NCI-H510A treated with DMSO at 0.1 percent for 48 hours (cell line): Measurements from ENCODE around the gene MEPCE.
"Not testable (repeated sequence)": the region's sequence is repeated elsewhere in the genome, so short reads cannot be mapped to it uniquely, and the experiment has no call there.

Experiments
- DNase-seq: peaks from one replicate; lab custom pipeline; 2025; lab: John Stamatoyannopoulos, UW

The MEPCE gene, protein sequence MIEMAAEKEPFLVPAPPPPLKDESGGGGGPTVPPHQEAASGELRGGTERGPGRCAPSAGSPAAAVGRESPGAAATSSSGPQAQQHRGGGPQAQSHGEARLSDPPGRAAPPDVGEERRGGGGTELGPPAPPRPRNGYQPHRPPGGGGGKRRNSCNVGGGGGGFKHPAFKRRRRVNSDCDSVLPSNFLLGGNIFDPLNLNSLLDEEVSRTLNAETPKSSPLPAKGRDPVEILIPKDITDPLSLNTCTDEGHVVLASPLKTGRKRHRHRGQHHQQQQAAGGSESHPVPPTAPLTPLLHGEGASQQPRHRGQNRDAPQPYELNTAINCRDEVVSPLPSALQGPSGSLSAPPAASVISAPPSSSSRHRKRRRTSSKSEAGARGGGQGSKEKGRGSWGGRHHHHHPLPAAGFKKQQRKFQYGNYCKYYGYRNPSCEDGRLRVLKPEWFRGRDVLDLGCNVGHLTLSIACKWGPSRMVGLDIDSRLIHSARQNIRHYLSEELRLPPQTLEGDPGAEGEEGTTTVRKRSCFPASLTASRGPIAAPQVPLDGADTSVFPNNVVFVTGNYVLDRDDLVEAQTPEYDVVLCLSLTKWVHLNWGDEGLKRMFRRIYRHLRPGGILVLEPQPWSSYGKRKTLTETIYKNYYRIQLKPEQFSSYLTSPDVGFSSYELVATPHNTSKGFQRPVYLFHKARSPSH

DNA sequence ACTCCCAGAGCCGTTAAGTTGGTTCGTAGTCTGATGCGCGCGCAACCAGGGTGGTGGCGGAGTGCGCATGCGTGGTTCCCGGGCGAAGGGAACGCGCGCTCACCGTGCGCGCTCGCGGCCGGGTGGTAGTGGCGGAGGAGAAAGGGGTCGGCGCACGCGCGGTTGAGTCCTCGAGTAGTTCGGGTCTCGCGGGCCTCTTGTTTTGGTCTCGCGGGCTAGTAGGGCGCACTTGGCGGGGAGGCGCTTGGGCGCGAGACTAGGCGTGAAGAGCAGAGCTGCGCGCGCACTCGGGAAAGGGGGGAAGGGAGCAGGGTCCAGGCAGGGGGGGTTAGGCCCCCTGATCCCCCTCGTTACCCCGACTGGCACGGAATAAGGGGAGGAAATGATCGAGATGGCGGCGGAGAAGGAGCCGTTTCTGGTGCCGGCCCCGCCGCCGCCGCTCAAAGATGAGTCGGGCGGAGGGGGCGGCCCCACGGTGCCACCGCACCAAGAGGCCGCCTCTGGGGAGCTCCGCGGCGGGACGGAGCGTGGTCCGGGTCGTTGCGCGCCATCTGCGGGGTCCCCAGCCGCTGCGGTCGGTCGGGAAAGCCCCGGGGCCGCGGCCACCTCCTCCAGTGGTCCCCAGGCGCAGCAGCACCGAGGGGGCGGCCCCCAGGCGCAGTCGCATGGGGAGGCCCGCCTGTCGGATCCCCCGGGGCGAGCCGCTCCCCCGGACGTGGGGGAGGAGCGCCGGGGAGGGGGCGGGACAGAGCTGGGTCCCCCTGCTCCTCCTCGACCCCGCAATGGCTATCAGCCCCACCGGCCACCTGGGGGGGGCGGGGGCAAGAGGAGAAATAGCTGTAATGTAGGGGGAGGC is at the start of gene MEPCE:
Gene MEPCE, plus strand, starts transcription at position 195 of the 856 bp plus-strand sequence. Its CDS starts 188 bp downstream, at position 383.
- peak; percentile 80 for DNase-seq

DNA sequence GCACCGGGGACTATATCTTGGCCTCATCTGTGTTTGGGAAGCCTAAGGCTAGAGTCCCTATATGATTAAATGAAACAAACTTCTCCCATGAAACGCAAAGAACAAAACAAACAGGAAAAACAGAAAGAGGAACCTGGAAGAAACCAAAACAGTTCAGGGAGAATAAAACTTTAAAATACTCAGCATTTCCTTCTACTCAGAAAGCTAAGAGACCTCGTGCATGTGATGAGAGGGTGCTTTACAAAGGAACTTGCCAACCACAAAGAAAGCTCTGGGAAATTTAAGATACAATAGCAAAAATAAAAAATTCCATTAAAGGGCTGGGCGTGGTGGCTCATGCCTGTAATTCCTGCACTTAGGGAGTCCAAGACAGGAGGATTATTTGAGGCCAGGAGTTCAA is 49.4 kb upstream of the MEPCE start:
- no peak for DNase-seq

DNA sequence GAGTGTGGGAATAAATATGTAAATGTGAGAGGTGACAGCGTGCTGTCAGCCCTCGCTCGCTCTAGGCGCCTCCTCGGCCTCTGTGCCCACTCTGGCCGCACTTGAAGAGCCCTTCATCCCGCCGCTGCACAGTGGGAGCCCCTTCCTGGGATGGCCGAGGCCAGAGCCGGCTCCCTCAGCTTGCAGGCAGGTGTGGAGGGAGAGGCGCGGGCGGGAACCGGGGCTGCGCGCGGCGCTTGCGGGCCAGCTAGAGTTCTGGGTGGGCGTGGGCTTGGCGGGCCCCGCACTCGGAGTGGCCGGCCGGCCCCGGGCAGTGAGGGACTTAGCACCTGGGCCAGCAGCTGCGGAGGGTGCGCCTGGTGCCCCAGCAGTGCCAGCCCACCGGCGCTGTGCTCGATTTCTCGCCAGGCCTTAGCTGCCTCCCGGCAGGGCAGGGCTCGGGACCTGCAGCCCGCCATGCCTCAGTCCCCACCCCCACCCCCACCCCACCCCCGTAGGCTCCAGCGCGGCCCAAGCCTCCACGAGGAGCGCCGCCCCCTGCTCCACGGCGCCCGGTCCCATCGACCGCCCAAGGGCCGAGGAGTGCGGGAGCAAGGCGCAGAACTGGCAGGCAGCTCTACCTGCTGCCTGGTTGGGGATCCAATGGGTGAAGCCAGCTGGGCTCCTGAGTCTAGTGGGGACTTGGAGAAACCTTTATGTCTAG is 47.9 kb upstream of the MEPCE start:
- DNase-seq: not testable (repeated sequence)

DNA sequence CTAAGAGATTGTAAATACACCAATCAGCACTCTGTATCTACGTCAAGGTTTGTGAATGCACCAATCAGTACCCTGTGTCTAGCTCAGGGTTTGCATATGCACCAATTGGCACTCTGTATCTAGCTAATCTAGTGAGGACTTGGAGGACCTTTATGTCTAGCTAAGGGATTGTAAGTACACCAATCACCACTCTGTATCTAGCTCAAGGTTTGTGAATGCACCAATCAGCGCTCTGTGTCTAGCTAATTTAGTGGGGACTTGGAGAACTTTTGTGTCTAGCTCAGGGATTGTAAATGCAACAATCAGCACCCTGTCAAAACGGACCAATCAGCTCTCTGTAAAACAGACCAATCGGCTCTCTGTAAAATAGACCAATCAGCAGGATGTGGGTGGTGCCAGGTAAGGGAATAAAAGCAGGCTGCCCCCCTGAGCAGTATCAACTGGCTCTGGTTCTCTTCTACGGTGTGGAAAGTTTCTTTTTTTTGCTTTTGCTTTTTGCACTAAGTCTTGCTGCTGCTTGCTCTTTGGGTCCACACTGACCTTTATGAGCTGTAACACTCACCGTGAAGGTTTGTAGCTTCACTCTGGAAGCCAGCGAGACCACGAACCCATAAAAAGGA is 47.3 kb upstream of the MEPCE start:
- peak; percentile 24 for DNase-seq

DNA sequence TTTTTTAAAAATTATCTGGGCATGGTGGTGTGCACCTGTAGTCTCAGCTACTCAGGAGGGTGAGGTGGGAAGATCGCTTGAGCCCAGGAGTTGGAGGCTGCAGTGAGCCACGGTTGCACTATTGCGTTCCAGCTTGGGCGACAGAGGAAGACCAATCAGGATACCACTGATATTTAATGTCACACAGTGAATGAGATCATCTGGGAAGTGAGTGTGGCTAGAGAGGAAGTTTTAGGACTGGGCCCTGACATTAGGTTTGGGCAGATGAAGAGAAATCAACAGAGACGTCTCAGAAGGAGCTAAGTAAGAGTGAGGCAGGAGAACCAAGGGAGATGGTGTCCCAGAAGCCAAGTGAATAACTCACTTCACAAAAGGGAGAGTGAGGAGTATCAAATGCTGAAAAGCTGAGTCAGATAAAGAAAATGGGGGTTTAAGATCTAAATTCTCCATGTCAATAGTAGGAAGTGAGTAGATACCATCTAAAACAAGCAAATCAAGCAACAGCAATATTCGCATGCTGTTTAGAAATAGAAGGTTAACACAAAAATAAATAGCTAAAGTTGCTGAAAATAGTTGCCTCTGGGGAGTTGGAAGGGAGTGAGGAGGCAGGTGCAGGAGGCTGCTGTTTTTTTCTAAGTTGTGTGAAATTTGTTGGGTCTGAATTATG is 44.9 kb upstream of the MEPCE start:
- no peak for DNase-seq

DNA sequence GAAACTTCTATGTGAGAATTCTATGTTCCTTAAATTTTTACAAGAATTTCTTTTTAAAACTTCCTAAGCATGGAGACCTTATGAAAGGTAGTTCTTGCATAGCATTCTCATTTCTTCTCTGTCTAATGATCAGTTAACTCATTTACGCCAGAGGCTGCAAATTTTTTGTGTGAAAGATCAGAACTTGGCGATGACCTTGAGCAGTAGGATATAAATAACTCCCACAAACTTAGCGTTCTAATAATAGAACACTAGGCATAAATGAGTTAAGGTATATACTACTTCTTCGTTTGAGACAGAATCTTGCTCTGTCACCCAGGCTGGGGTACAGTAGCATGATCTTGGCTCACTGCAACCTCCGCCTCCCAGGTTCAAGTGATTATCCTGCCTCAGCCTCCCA is 42.7 kb upstream of the MEPCE start:
- DNase-seq: no peak

DNA sequence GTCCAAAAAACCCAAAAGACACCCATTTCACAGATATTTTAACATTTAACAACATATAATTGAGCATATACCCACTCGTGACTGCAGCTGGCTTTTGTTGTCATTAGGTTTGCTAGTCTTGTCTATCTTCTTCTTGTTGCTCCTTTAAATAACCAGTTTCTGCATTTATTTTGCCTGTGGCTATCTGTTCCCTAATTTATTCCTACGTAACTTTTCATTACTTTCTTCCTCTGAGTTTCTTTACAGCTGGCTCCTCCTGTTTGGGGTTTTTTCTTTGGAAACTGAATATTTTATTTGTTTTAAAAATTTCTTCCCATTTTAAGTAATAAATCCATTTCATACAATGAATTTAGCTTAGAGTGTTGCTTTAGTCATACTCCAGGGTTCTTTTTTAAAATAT is 41.9 kb upstream of the MEPCE start:
- DNase-seq: no peak

DNA sequence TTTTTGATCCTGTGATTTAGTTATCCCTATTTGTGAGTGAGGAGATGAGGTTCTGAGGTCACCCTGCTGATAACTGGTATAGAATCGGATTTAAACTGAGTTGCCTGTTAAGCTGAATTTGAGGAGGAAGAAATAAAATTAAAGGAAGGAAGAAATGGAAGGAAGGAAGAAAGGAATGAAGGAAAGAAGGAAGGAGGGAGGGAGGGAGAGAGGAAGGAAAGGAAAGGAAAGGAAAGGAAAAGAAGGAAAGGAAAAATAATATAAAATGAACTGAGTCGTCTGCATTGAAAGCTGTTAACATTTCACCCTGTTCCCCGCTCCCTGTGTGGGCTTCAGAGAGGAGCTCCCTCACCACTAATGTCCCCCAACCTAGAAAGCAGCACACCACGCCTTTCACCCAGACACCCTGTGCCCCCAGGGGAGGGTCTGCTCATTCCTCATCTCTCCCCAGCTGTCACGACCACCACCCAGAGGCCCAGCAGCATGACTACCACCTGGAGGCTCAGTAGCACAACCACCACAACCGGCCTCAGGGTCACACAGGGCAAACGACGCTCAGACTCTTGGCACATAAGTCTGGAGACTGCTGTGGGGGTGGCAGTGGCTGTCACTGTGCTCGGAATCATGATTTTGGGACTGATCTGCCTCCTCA is 40.1 kb upstream of the MEPCE start:
- no peak for DNase-seq

DNA sequence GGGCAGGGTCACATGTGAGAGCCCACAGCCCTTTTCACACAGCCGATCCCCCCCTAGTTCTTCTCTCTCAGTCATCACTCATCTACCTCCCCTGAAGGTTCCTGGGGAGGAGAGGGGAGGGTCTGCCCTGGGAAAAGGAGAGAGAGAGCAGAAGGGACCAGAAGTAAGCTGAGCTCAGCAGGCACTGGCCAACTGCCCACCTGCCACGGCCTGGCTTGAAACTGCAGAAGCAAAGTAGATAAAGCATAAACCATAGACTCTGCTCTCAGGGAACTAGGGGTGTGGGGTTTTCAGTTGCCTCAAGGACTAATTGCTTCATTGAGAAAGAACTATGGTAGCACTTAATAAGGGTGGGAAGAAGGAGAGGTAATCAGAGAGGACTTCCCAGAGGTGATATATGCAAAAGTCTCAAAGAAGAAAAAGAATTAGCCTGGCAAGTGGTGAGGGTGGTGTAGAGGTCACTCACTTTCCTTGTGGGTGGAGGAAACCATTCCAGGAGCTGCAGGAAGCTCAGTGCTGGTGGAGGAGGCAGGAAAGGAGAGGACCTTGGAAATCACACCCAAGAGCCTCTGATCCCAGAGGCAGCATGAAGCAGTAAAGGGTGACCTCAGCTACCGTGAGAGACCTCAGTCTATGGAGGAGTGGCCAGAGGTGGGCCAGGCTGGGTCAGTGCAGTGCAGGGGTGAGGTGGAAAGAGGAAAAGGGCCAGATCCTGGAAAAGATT is 39.2 kb upstream of the MEPCE start:
- DNase-seq: no peak

DNA sequence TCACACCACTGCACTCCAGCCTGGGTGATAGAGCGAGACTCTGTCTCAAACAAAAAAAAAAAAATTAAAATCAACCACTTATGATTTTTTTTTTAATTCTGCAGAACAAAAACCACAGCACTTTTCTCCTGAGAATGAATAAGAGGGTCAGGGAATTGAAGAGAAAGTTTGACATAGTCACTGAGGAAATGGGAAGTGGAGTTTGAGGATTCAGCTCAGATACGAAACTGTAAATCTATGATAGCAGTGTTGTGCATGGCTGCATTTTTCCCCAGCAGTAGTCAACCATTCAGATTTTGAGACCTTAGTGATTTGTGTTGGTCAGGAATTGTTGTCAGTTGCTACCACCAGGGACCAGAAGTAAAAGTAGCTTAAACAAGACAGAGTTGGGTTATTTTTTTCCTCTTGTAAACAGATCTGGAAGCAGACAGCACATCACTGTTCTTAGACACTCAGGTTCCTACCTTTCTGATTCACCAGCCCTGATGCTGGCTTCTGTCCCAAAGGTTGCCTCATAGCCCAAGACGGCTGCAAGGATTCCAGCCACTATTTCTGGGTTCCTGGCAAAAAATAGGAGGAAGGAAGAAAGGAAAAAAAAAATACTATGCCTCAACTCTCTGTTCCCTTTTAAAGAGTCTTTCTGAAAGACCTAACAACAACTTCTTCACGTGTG is 36.3 kb upstream of the MEPCE start:
- no peak for DNase-seq

DNA sequence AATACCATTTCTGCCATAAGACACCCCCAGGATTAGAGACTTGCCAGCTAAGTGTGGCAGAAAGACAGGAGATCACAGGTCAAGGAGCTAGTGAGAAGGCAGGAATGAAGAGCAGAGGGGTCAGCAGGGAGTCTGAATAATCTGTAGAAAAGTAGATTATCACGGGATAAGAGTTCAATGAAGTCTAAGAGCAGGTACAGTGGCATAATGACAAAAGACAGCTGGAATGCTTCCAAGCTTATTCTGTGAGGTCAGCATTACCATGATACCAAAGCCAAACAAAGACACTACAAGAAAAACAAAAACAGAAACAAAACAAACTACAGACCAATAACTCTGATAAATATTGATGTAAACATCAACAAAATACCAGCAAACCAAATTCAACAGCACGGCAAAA is 35.6 kb upstream of the MEPCE start:
- no peak for DNase-seq

DNA sequence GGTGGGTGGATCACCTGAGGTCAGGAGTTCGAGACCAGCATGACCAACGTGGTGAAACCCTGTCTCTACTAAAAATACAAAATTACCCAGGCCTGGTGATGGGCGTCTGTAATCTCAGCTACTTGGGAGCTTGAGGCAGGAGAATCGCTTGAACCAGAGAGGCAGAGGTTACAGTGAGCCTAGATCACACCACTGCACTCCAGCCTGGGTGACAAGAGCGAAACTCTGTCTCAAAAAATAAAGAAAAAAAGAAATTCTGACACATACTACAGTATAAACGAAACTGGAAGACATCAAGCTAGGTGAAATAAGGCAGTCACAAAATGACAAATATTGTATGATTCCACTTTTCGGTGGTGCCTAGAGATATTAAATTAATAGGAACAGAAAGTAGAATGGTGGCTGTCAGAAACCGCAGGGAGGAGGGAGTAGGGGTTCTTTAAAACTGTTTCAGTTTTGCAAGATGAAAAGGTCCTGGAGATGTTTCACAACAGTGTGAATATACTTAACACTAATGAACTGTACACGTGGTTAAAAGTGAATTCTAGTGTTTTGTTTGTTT is 33.1 kb upstream of the MEPCE start:
- DNase-seq: no peak

DNA sequence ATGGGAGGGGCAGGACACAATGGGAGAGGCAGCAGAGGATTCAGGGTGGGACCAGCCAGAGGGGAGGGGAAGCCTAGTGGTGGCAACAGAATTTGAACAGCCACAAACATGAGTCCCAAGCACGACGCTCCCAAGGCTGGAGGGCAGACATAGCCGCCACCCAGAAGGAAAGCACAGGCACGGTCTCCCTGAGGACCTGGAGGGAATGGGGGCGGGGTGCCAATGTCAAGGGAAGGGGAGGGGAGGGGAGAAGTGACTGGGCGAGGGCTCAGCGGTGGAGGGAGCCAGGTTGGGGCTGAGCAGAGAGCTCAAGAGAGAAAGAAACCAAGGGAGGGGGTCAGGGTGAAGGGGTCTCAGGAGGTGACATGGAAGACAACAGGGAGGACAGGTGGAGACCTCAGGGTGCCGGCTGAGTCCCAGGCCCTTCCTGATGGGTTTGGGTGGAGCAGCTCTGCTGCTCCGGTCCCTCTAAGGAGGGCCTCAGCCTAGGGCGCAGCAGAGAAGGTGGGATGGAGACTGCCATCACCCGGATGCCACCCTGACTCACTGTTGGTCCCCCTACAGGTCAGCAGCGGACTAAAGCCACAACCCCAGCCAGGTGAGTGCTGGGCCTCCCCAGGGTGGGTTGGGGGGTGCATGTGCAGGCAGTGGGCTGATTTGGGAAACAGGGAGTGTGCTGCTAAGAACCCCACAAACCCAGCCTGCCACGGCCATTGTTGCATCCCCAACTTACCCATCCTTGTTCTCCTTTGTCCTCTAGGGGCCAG is 32.1 kb upstream of the MEPCE start:
- no peak for DNase-seq

DNA sequence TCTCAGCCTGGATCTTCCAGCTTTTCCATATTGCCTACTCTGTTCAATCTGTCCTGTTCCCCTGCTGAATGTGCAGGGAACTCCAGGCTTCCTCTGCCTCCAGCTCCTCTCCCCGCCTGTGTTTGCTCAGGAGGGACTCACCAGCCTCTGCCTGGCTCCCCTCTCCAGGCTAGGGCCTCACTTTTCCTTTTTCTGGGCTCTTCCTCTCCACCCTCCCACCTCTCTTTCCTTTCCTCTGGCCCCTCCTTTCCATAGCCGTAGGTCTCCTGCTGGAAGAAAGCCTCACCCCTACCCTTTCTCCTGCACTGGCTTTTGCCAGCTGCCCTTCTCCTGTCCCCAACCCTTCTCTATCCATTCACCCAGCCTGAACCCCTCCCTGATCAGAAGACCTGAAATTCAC is 31.4 kb upstream of the MEPCE start:
- DNase-seq: no peak

DNA sequence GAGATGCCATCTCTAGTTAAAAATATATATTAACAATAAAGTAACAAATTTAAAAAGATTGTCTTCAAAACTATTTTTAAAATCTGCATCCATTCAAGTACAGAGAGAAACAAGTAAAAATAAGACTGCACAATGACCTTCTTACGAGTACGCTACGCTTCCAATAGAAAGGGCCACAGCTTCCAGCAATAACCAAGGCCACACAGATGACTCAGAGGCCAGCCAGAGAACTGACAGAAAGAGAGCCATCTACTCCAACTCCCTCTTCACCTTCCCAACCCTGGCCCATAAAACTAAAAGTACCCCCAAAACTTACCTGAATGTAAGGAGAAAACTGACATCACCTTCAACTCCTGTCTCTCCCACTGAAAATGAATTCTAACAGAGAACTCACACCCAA is 29.6 kb upstream of the MEPCE start:
- no peak for DNase-seq

DNA sequence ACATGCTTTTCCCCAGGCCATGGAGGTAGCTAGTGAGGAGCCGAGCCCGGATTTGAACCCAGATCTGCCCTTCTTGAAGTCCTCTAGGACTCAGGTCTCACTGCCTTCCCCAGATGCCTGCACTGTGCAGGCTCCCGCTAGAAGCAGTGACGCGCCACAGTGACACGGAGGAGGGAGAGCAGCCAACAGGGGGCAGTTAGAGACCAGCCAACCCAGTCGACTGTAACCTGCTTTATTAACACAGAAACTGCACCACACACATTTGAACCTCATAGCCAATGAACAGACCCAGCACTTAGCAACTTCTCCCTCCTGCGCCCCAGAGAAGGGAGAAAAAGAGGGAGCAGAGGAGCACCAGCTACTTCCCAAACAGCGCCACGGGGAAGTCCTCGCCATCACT is 29.0 kb upstream of the MEPCE start:
- no peak for DNase-seq

DNA sequence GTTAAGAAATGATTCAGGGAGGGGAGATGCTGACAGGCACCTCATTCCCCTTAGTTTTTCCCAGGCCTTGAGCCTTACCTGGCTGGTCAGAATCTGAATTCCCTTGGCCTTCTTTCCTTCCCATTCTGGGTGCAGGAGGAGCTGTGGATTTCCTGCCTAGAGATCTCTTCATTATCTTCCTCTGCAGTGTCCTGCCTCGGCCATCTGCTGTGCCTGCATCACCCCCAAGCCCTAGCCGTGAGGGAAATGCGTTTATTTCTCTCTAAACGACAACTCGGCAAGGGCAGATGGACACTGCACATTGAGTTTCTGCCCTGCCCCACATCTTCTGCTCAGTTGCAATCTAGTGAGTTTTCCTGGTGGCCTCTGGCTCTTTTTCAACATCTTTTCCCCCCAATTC is 27.8 kb upstream of the MEPCE start:
- no peak for DNase-seq

DNA sequence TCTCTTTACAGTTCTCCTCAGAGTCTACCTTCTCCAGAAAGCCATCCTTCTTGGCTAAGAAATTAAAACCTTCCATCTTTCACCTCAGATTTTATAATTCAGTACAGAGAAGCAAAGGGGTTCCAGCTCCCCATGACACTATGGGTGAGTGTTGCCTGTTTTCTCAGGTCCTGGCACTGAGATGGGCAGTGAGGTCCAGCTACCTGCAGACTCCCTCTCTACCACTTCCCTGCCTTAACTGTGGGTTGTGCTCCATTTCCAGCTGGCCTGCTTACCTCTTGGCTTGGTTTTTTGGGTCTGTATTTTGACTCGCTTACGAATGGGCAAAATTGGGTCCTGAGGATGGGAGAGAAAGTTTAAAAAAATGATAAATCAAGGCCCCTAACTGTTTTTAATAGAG is 27.4 kb upstream of the MEPCE start:
- no peak for DNase-seq
